Hepatocyte (in vitro differentiated cells): Measurements from ENCODE around the gene CERS1.

Experiments used
- CTCF ChIP-seq: fragments of 200-600 bp; sonication (generic); IDR thresholded peaks from 2 replicates; pipeline ENCODE4 v1.5.1; 2016; ENCODE audit warnings: antibody characterized with exemption, mild to moderate bottlenecking; ENCODE audit not compliant: poor library complexity
- EZH2 ChIP-seq: fragments of 200-600 bp; sonication (generic); IDR thresholded peaks from 2 replicates; pipeline ENCODE4 v1.6.1; 2016; ENCODE audit warnings: antibody characterized with exemption, mild to moderate bottlenecking, borderline replicate concordance
- EZH2phosphoT487 ChIP-seq: fragments of 200-600 bp; sonication (generic); IDR thresholded peaks from one replicate; pipeline ENCODE4 v1.6.1; 2018; ENCODE audit warnings: antibody characterized with exemption, mild to moderate bottlenecking, low read depth, moderate library complexity; ENCODE audit not compliant: unreplicated experiment, severe bottlenecking

GRCh38 chr19:18875726-18876125 is 20.2 kb downstream of the CERS1 start:
- TF ChIP-seq CTCF (no peak), EZH2 (no peak), EZH2phosphoT487 (no peak)
